Measurements from ENCODE around the gene RPS24.
"Not testable (repeated sequence)": the region's sequence is repeated elsewhere in the genome, so short reads cannot be mapped to it uniquely, and the experiment has no call there.

RPS24 gene

GRCh38 chr10:78033637-78034470 lies at the start of gene RPS24:
TSS of gene RPS24 (plus strand) at chr10:78033863. CDS start at chr10:78033902, 39 bp downstream.
- DNase-seq (ENCODE audit: low read depth), result peak; percentile 92
- peak within 1 kb of the TSS; percentile 100 for H3K4me3 ChIP-seq (ENCODE audit: low read length)
- TF ChIP-seq, protein P1, sequence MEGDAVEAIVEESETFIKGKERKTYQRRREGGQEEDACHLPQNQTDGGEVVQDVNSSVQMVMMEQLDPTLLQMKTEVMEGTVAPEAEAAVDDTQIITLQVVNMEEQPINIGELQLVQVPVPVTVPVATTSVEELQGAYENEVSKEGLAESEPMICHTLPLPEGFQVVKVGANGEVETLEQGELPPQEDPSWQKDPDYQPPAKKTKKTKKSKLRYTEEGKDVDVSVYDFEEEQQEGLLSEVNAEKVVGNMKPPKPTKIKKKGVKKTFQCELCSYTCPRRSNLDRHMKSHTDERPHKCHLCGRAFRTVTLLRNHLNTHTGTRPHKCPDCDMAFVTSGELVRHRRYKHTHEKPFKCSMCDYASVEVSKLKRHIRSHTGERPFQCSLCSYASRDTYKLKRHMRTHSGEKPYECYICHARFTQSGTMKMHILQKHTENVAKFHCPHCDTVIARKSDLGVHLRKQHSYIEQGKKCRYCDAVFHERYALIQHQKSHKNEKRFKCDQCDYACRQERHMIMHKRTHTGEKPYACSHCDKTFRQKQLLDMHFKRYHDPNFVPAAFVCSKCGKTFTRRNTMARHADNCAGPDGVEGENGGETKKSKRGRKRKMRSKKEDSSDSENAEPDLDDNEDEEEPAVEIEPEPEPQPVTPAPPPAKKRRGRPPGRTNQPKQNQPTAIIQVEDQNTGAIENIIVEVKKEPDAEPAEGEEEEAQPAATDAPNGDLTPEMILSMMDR (conservative IDR thresholded peaks at IDR 0.05; ENCODE audit: low read depth, low read length), result no peak

- no peak overlapping the region for H3K4me3 ChIP-seq (ENCODE audit: low read length)
- no peak for DNase-seq (ENCODE audit: low read depth)
- TF ChIP-seq, protein P1 (conservative IDR thresholded peaks at IDR 0.05; ENCODE audit: low read depth, low read length), result no peak
Observed at GRCh38 chr10:77984986-77985385, 48.7 kb upstream of the RPS24 start.

DNA sequence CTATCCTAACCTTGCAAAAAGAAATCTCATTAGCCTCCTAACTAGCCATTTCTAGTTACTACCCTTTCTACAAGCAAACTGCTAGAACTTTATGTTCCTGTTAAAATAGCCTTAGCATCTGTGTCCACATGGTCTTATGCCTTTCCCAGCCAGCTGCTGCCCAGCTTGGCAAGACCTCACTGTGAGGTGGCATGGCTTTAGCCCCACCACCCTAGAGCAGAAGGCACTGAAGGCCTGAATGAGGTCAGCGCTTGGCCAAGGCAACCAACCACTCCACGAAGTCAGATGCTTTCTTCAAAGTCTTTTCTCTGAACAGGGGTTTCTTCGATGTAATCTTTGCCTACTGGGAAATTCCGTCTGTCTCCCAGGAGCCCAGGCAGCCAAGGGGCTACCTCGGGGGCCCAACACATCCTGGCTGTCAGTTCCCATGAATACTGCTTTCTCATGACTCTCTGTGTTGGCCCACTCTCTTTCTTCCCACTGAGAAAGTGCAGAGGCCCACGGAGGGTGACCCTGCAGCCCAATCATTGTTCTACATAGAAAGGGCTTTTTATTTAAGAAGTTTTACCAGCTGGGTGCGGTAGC lies 45.9 kb upstream of the RPS24 start:
- no peak for DNase-seq (ENCODE audit: low read depth)
- TF ChIP-seq, protein P1 (conservative IDR thresholded peaks at IDR 0.05; ENCODE audit: low read depth, low read length), result no peak
- H3K4me3 ChIP-seq (ENCODE audit: low read length), result no peak overlapping the region

DNA sequence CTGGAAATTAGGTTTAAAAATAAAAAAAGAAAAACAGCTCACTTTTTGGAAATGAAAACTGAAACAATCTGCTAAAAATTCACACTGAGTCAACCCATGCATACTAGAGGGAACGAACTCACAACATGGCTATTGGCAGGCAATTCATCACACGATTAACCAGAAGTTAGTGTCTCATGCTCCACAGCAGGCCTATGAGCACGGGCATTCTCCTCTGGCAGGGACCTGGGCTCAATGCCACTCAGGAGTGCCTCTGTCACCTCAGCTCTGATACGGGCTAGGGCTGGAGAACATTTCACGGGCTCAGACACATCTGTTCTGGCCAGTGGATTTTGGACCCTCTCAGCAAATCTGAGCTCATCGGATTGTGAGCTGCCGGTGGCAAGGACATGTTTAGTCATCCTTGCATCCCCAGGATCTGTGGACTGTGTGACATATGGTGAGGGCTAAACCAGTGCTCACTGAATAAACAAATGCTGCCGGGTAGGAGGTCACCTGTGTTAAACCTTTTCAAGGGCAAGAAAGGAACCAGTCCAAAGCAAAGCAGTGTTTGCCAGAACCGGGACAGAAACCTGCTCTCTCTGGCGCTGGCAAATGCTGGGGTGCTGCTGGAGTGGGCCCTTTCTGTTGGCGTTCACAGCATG lies 44.5 kb upstream of the RPS24 start:
- TF ChIP-seq, protein P1 (conservative IDR thresholded peaks at IDR 0.05; ENCODE audit: low read depth, low read length), result no peak
- no peak for DNase-seq (ENCODE audit: low read depth)
- H3K4me3 ChIP-seq (ENCODE audit: low read length), result no peak overlapping the region

DNA sequence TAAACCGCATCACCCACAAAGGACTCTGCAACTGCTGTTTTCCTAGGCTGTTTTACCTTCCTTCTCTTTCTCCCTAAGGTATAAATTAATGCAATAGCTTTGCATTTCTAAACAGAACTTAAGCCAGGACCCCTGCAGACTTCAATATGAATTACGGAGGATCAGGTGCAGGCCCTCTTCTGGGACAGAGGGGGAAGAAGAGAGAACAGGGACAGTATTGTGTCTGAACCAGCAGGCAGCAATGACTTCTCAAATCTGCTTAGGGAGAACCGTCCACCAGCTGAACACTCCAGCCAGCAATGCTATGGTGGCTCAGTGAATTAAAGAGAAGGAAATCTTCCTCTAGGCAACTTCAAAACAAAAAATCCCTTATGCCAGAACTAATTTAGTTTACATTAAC lies 40.0 kb upstream of the RPS24 start:
- no peak overlapping the region for H3K4me3 ChIP-seq (ENCODE audit: low read length)
- TF ChIP-seq, protein P1 (conservative IDR thresholded peaks at IDR 0.05; ENCODE audit: low read depth, low read length), result no peak
- DNase-seq (ENCODE audit: low read depth), result no peak

- not testable (repeated sequence) for DNase-seq (ENCODE audit: low read depth); H3K4me3 ChIP-seq (ENCODE audit: low read length)
Observed at GRCh38 chr10:77998780-77999179, 34.9 kb upstream of the RPS24 start.

DNA sequence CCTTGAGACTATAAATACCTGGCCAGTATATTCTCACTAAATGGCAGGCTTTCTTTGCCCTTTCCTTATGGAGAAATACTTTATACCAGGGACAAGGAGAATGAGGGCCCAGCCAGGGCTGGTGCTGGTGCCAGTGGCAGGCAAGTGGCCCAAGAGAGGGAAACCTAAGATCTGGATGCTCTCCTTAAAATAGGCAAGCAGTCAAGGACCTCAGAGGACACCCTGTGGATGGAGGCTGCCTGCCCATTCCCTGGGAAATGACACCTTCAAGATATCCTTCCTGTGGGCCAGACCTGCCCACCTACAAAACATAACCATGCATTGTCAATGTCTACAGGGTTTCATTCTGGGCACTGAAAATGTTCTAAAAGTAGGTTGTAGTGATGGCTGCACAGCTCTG lies 33.5 kb upstream of the RPS24 start:
- no peak for DNase-seq (ENCODE audit: low read depth)
- TF ChIP-seq, protein P1 (conservative IDR thresholded peaks at IDR 0.05; ENCODE audit: low read depth, low read length), result no peak
- H3K4me3 ChIP-seq (ENCODE audit: low read length), result no peak overlapping the region
